ENCODE data around the gene SLFN5. TPM values are rescaled to one million over a fixed set of nuclear protein-coding genes. Genes with fewer than 3 reads are reported as not detected.

The SLFN5 gene
- 2.4 to 3.2 TPM (median 2.6 TPM) in 5 replicates for total RNA-seq (2022; extraction: Qiagen RNA extraction)

GRCh38 chr17:35242805-35243560, at the start of gene SLFN5:
Gene SLFN5, plus strand, starts transcription at chr17:35243072. Its CDS starts 15,619 bp downstream, at chr17:35258691.

DNA sequence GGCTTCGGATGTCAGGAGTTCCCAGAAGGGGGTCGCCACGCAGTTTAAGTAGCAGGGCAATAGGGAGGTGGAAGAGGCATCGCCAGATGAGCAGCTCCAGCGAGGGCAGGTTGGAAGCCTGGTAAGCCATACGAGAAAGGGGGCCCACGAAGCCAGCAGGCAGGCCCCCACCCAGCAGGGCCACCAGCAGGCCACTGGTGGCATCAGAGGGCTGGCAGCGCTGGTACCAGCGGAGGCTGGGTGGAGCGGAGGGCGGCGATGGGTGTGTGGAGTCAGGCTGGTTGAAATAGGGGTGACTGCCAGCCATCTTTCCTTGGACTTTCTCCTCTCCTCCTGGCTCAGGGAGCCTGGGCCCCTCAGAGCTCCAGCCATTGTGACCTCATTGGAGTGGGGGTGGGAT, 48.9 kb upstream of the SLFN5 start, which contains the start of gene SLC35G3:
TSS of gene SLC35G3 (minus strand) at position 393 of the 400 bp plus-strand sequence. CDS start at position 307, 86 bp downstream.

Other genes with a start within 250 kb of the SLFN5 start
- gene RFFL, start 179.4 kb upstream of the SLFN5 start, total RNA-seq (2022; extraction: Qiagen RNA extraction), result 45.3 to 60.0 TPM (median 50.5 TPM) in 5 replicates
- gene RAD51D, start 123.2 kb upstream of the SLFN5 start, total RNA-seq (2022; extraction: Qiagen RNA extraction), result 26.4 to 31.6 TPM (median 28.2 TPM) in 5 replicates
- gene FNDC8, start 121.5 kb upstream of the SLFN5 start, total RNA-seq (2022; extraction: Qiagen RNA extraction), result 0.07 TPM in 2 of 5 replicates, not detected in the others
- 29.4 to 36.6 TPM (median 34.6 TPM) in 5 replicates for gene NLE1, start 100.8 kb upstream of the SLFN5 start, total RNA-seq (2022; extraction: Qiagen RNA extraction)
- gene UNC45B, start 95.3 kb upstream of the SLFN5 start, total RNA-seq (2022; extraction: Qiagen RNA extraction), result not detected in 5 replicates
- not detected in 5 replicates for gene SLC35G3, start 48.7 kb upstream of the SLFN5 start, total RNA-seq (2022; extraction: Qiagen RNA extraction)
- 4.4 to 6.1 TPM (median 5.2 TPM) in 5 replicates for gene SLFN11, start 130.5 kb downstream of the SLFN5 start, total RNA-seq (2022; extraction: Qiagen RNA extraction)
- gene SLFN12, start 189.4 kb downstream of the SLFN5 start, total RNA-seq (2022; extraction: Qiagen RNA extraction), result 0.08 TPM in 1 of 5 replicates, not detected in the others
- gene SLFN13, start 205.7 kb downstream of the SLFN5 start, total RNA-seq (2022; extraction: Qiagen RNA extraction), result 3.2 to 4.9 TPM (median 3.7 TPM) in 5 replicates